ENCODE data around the gene ENTPD5.

DNA sequence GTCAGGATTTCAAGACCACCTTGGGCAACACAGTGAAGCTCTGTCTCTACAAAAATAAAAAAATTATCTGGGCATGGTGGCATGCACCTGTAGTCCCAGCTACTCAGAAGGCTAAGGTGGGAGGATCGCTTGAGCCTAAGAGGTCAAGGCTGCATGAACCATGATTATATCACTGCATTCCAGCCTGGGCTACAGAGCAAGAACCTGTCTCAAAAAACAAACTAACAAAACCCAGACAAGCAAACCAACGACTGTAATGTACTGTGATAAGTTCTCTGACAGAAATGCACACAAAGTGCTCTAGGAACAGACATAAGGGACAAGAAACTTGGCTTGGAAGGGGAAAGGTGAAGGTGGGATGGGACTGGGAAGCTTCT lies 22.4 kb downstream of the ENTPD5 start:
- TF ChIP-seq TCF12 (IDR thresholded peaks at IDR 0.05) (no peak), JUND (IDR thresholded peaks at IDR 0.05) (no peak)
